A549 treated with dexamethasone at 1 μM for 4 hours (cell line): ENCODE results near the gene DISP2. TPM values are rescaled to one million over a fixed set of nuclear protein-coding genes. Genes with fewer than 3 reads are reported as not detected.

Experiments used
- total RNA-seq: library from RNA; stranded (reverse); fragments of 200-300 nt; extraction: Qiagen RNA extraction; gene quantifications from 5 replicates; pipeline ENCODE4 v1.2.3, GENCODE V29; 2022

DISP2 gene, protein sequence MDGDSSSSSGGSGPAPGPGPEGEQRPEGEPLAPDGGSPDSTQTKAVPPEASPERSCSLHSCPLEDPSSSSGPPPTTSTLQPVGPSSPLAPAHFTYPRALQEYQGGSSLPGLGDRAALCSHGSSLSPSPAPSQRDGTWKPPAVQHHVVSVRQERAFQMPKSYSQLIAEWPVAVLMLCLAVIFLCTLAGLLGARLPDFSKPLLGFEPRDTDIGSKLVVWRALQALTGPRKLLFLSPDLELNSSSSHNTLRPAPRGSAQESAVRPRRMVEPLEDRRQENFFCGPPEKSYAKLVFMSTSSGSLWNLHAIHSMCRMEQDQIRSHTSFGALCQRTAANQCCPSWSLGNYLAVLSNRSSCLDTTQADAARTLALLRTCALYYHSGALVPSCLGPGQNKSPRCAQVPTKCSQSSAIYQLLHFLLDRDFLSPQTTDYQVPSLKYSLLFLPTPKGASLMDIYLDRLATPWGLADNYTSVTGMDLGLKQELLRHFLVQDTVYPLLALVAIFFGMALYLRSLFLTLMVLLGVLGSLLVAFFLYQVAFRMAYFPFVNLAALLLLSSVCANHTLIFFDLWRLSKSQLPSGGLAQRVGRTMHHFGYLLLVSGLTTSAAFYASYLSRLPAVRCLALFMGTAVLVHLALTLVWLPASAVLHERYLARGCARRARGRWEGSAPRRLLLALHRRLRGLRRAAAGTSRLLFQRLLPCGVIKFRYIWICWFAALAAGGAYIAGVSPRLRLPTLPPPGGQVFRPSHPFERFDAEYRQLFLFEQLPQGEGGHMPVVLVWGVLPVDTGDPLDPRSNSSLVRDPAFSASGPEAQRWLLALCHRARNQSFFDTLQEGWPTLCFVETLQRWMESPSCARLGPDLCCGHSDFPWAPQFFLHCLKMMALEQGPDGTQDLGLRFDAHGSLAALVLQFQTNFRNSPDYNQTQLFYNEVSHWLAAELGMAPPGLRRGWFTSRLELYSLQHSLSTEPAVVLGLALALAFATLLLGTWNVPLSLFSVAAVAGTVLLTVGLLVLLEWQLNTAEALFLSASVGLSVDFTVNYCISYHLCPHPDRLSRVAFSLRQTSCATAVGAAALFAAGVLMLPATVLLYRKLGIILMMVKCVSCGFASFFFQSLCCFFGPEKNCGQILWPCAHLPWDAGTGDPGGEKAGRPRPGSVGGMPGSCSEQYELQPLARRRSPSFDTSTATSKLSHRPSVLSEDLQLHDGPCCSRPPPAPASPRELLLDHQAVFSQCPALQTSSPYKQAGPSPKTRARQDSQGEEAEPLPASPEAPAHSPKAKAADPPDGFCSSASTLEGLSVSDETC (N-terminal part only)
- 1.1 to 1.9 TPM (median 1.5 TPM) in 5 replicates for total RNA-seq

DNA sequence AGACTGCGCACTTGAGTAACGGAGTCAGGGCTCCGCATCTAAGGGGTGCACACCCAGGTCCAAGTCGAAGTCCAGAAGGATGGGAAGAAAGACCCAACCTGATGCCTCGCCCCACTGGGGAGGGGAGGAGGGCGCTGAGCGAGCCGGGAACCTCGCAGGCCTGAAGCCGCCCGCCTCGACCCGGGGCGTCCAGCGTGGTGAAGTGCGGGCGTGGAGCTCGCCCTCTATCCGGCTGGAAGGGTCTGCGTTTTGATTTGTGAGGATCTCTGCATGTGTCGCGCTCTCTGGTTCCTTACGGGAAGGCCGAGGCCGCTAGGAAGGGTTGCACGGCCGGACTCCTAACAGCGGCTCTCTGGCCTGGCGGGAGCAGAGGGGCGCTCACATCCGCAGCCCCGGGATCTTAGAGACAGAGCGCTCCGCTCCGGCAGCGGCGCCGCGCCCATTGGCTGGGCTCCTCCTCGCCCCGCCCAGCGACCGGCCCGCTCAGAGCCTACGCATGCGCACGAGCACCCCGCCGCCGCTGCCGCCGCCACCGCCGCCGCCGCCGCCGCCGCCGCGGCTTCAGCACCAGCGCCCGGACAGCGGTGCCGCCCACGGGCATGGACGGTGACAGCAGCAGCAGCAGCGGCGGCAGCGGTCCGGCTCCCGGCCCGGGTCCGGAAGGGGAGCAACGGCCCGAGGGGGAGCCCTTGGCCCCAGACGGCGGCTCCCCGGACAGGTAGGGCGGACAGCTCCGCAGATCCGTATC lies at the start of gene DISP2:
TSS of gene DISP2 (plus strand) at position 497 of the 748 bp plus-strand sequence. CDS start at position 600, 103 bp downstream.

DNA sequence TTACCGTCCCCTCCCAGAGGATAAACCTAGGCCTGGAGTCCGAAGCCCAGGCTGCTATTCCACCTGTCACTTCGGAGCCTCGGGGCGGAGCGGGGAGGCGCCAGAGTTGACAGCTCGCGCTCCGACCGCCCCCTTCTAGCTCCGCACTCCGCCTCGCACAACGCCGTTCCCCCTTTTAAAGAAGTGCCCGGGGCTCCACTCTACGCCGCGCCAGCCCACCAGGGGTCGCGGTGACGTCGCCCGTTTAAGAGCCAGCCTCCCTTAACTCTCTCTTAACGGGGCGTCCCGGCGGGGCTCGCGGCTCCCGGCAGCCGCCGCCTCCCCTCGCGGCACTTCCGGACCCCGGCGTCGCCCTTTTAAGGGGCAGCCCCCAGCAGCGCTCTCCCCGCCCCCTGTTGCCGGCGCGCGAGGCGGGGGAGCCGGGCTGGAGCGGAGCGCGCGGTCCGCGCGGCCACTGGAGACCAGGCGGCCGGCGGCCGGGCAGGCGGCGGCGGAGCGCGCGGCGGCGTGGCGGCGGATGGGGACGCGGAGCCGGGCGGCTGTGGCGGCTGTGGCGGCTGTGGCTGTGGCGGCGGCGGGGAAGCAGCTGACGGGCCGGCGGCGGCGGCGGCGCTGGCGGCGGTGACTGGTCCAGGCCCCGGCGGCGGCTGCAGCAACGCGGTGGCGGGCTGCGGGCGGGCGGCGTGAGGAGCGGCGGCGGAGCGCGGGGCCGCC lies 34.6 kb upstream of the DISP2 start, which contains the start of gene INAFM2:
TSS of gene INAFM2 (plus strand) at position 454 of the 714 bp plus-strand sequence. CDS start 364 bp downstream, outside the sequence.

DNA sequence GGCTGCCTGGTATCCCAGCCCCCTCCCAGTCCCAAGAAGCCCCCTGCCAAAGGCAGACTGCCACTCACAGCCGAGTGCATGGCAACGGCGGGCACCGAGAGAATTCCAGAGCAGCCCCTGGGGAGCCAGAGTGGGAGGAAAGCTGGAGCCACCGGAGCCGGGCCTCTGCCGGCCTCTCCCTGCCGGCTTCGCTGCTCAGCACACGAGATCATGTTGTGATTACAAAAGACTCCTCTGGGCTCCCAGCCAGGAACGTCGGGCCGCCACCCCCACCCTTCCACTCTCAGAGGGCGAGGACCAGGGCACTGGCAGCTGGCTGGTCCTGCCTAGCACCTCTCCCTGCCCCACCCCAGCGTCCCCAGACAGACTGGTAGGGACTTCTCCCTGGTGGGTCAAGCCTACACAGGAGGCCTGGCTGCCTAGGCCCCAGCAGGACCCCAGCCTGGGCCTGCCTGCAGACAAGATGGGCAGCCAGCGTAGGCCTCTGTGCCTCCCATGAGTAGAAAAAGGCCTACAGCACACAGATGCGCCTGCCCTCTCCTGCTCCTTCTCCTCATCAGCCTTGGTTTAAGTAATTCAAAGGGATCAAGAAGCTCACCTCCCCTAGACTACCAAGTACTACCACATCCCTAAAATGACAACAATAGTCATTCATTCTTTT lies 17.1 kb upstream of the DISP2 start, which contains the start of gene CCDC9B:
TSS of gene CCDC9B (minus strand) at position 200 of the 661 bp plus-strand sequence. CDS start at position 80, 120 bp downstream.

DNA sequence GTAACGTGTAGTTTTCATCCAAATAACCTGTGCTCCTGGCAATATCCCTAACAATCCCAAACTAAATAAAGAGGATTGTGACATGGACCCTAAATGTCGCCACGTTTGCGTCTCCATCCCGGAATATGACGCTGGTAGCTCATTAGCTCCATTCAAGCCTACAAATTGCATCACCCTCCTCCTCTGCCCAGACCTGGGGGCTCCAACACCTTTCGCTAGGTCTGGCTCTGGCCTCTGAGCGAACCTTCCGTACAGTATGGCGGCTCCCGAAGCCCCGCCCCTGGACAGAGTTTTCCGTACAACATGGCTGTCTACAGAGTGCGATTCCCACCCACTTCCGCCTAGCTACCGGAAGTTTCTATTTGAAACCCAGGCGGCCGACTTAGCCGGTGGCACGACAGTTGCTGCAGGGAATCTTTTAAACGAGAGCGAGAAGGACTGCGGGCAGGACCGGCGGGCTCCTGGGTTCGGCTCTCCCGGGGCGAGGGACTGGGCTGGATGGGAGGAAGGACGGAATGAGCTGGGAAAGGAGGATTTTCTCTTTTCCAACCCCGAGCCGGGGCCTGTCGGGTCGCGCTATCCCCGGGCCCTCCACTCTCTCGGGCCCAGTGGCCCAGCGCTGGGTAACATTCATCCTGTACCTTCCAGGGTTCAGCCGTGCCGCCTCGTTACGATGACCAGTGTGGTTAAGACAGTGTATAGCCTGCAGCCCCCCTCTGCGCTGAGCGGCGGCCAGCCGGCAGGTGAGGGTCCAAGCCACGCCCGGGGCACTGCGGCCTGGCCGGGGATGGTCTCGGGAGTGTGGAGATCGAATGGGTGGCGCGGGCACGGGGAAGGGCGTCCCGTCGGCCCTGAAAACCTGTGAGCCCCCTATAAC lies 24.8 kb downstream of the DISP2 start, which contains the start of gene KNSTRN:
TSS of gene KNSTRN (plus strand) at position 142 of the 877 bp plus-strand sequence. CDS start at position 257, 115 bp downstream.

DNA sequence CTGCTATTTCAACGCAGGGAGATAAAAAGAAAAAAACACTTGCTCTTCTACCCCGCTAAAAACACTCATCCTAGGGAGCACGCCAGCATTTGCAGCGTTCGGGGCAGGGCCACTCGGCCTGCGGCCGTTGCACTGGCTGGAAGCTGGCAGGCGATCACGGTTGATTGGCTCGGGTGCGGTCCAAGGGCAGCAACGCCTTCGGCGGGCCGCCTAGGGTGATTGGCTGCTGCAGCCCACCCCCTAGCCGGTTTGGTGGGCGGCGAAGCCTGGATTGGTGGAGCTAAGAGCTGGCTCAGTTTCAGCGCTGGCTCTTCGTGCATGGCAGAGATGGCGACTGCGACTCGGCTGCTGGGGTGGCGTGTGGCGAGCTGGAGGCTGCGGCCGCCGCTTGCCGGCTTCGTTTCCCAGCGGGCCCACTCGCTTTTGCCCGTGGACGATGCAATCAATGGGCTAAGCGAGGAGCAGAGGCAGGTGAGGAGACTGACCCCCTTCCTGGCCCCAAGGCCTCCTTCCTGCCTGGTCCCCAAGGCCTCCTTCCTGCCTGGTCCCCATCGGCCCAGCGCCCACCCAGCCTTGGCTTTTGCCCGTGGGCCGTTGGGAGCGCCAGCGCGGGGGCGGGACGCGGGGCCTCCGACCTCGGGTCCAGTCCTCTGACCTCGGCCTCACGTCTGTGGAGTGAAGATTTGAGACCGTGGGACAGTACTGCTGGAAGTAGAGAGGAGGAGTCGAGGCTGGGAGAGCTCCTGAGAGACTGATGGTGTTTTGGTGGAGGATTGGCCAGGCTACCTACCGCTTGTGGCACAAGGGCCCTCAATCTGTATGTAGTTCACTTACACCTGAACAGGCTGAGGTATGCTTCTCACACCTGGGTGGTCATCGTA lies 47.7 kb downstream of the DISP2 start, which contains the start of gene IVD:
TSS of gene IVD (plus strand) at position 295 of the 881 bp plus-strand sequence. CDS start at position 328, 33 bp downstream.

Other genes with a start within 250 kb of the DISP2 start
- 1.5 to 2.4 TPM (median 1.9 TPM) in 5 replicates for gene BMF, start 249.3 kb upstream of the DISP2 start, total RNA-seq
- 25.6 to 30.3 TPM (median 28.8 TPM) in 5 replicates for gene BUB1B, start 197.2 kb upstream of the DISP2 start, total RNA-seq
- 0.29 to 0.68 TPM (median 0.34 TPM) in 5 replicates for gene PAK6, start 119.2 kb upstream of the DISP2 start, total RNA-seq
- 0.20 to 0.49 TPM (median 0.26 TPM) in 5 replicates for gene ANKRD63, start 75.2 kb upstream of the DISP2 start, total RNA-seq
- gene PLCB2, start 50.3 kb upstream of the DISP2 start, total RNA-seq: 0.50 to 1.0 TPM (median 0.90 TPM) in 5 replicates
- 6.2 to 8.2 TPM (median 7.0 TPM) in 5 replicates for gene INAFM2, start 34.5 kb upstream of the DISP2 start, total RNA-seq
- 13.0 to 26.8 TPM (median 19.2 TPM) in 5 replicates for gene CCDC9B, start 17.3 kb upstream of the DISP2 start, total RNA-seq
- gene PHGR1, start 7.2 kb upstream of the DISP2 start, total RNA-seq: not detected in 5 replicates
- gene KNSTRN, start 24.5 kb downstream of the DISP2 start, total RNA-seq: 44.0 to 51.2 TPM (median 47.6 TPM) in 5 replicates
- 9.3 to 13.5 TPM (median 12.0 TPM) in 5 replicates for gene IVD, start 47.6 kb downstream of the DISP2 start, total RNA-seq
- gene BAHD1, start 82.7 kb downstream of the DISP2 start, total RNA-seq: 9.4 to 11.6 TPM (median 11.2 TPM) in 5 replicates
- gene CHST14, start 112.8 kb downstream of the DISP2 start, total RNA-seq: 14.0 to 20.1 TPM (median 17.6 TPM) in 5 replicates
- 10.9 to 20.7 TPM (median 11.0 TPM) in 5 replicates for gene CCDC32, start 206.8 kb downstream of the DISP2 start, total RNA-seq
- 13.0 to 15.6 TPM (median 15.3 TPM) in 5 replicates for gene RPUSD2, start 211.1 kb downstream of the DISP2 start, total RNA-seq
- 5.3 to 8.7 TPM (median 8.0 TPM) in 5 replicates for gene KNL1, start 236.0 kb downstream of the DISP2 start, total RNA-seq